Heart left ventricle (tissue), 16 donors: Measurements from ENCODE around the gene ZFAND3. TPM values are rescaled to one million over a fixed set of nuclear protein-coding genes. Genes with fewer than 3 reads are reported as not detected.

ENCODE experiments used
- ATAC-seq, 4 donors: fragments of 200-7000 bp; cut with Tn5 transposase; one replicate each; pipeline ENCODE4 v1.9.1; 2020 to 2022; ENCODE audit warnings: moderate library complexity in 4 of 4, mild to moderate bottlenecking in 3 of 4, moderate number of reproducible peaks in 1 of 4
- DNase-seq, 5 donors: peaks; one replicate each; pipeline ENCODE4 v3.0.0-alpha.2; 2020
- H3K27ac ChIP-seq, 12 donors: fragments of 200-600 bp; sonication (generic) in 4 of 12; one replicate each; pipeline versions ENCODE4 v1.5.0 to v1.8.0; 2016 to 2022; ENCODE audit warnings: mild to moderate bottlenecking in 2 of 12
- H3K27me3 ChIP-seq, 9 donors: fragments of 200-600 bp; sonication (generic) in 2 of 9; one replicate each; pipeline versions ENCODE4 v1.5.1 to v1.8.0; 2016 to 2022; ENCODE audit warnings: mild to moderate bottlenecking in 3 of 9
- H3K36me3 ChIP-seq, 9 donors: fragments of 200-600 bp; sonication (generic) in 2 of 9; one replicate each; pipeline versions ENCODE4 v1.5.0 to v1.8.0; 2018 to 2022; ENCODE audit warnings: mild to moderate bottlenecking in 2 of 9
- H3K4me1 ChIP-seq, 12 donors: fragments of 200-600 bp; sonication (generic) in 4 of 12; one replicate each; pipeline versions ENCODE4 v1.5.0 to v1.8.0; 2016 to 2022; ENCODE audit warnings: mild to moderate bottlenecking in 3 of 12
- H3K4me3 ChIP-seq, 12 donors: fragments of 200-600 bp; sonication (generic) in 4 of 12; one replicate each; pipeline versions ENCODE4 v1.5.0 to v1.8.0; 2017 to 2022; ENCODE audit warnings: mild to moderate bottlenecking in 9 of 12, moderate library complexity in 4 of 12
- H3K9me3 ChIP-seq, 12 donors: fragments of 200-600 bp; sonication (generic) in 4 of 12; one replicate each; pipeline versions ENCODE4 v1.5.0 to v1.8.0; 2016 to 2022; ENCODE audit warnings: mild to moderate bottlenecking in 1 of 12
- CTCF ChIP-seq, 12 donors: fragments of 200-600 bp; sonication (generic) in 4 of 12; IDR thresholded peaks; one replicate each; pipeline versions ENCODE4 v1.5.0 to v1.8.0; 2018 to 2022; ENCODE audit warnings: antibody characterized with exemption in 12 of 12, mild to moderate bottlenecking in 5 of 12
- POLR2A ChIP-seq, 2 donors: fragments of 450-650 bp; IDR thresholded peaks; one replicate each; pipeline ENCODE4 v1.6.1; 2017; ENCODE audit warnings: antibody characterized with exemption in 2 of 2, mild to moderate bottlenecking in 2 of 2, moderate library complexity in 2 of 2
- WGBS, 4 donors: extraction: QIAGEN DNeasy Blood & Tissue Kit in 2 of 4; methylation state at CpG; one replicate each; pipeline versions ENCODE4 v1.1.5 to v1.1.7; 2013 to 2018; 5-methylcytosine and 5-hydroxymethylcytosine counted together
- intact Hi-C, 10 donors: fragments of 100-400 bp; cut with DNase I; formaldehyde crosslinking; loops; one replicate each; pipeline versions ENCODE4 v1.11.1 to v1.14.2; 2022
- polyA plus RNA-seq, 2 donors: library from polyadenylated mRNA; stranded (reverse); fragments of 200-250 nt; gene quantifications; one replicate each; pipeline ENCODE4 v1.2.3, GENCODE V29; 2013
- total RNA-seq, 9 donors: library from RNA; depleted of rRNA in 2 of 9; stranded (reverse); fragments of >200 nt in 2 of 9; fragmentation: NEBNext Ultra II Directional in 3 of 9; extraction: Animal tissue kit (Norgen Biotek cat#: 25700) in 3 of 9; gene quantifications; one replicate each; pipeline versions ENCODE4 v1.1.0 to v1.2.4, GENCODE V29; 2016 to 2023
- donor health status: ischemic (EF 13 %, LVEDD 7.1; RV severe dilation, severe dysfunction).
- donor health status: healthy with polysubstance abuse.
- donor health status: DM: no; HTN: yes; CAD: no.
- donor health status: DM: no; HTN: no; CAD: no.
- donor health status: ischemic (EF 25% LVEDD 6.9; RV normal size, moderate dysfunction).
- donor health status: ischemic (EF 25% LVEDD 5.7; RV mildly dilated, moderate dysfunction).
- donor health status: healthy.
- donor health status: DM: yes; HTN: yes; CAD: no.
- donor health status: ischemic (EF 35%, LVEDD 5.7; RV mildly dilated, moderate dysfunction).
- donor health status: nonischemic (EF 11% LVEDD 7.7; RV severe dilation, severe dysfunction).
- donor health status: DM: yes; HTN: yes; CAD: no.
- donor health status: PGD.
- donor health status: ischemic (EF 29% LVEDD 5.4; RV normal size, mild dysfunction).
- donor health status: nonischemic (EF 23%, LVEDD 6.1; RV moderate dilation, normal function).

Gene ZFAND3
- total and polyA plus RNA-seq, 11 donors: 29.1 to 114 (median 88.2) TPM

- ATAC-seq: no peak
- DNase-seq: no peak
- TF ChIP-seq CTCF (IDR thresholded peaks at IDR 0.05): no peak
- TF ChIP-seq POLR2A (IDR thresholded peaks at IDR 0.05): no peak
- Histone ChIP-seq H3K27ac (no peak overlapping the region), H3K27me3 (no peaks in the 10 kb centered on the region), H3K36me3 (no peaks in the 10 kb centered on the region), H3K4me1 (peaks cover 0 to 22% (median 5%) of the 10 kb centered on the region in 12 donors), H3K4me3 (no peak overlapping the region), H3K9me3 (no peaks in the 10 kb centered on the region)
- WGBS, 4 donors: 50 to 68% (median 65%) methylated on average over 1 of the region's 1 CpG
- intact Hi-C loops: loop anchor here in 1 of 10 donors (10.0 kb wide), 1 partner anchor 177 kb away; no protein-coding TSS in a partner anchor
Measured at GRCh38 chr6:38001386-38001785, 181.9 kb downstream of the ZFAND3 start.

- ATAC-seq: no peak
- no peak for DNase-seq
Measured at GRCh38 chr6:38004908-38005307, 185.4 kb downstream of the ZFAND3 start.

GRCh38 chr6:38011937-38012336, 192.4 kb downstream of the ZFAND3 start:
- Histone ChIP-seq H3K4me3 (no peak overlapping the region), H3K27me3 (no peaks in the 10 kb centered on the region), H3K36me3 (no peaks in the 10 kb centered on the region), H3K27ac (no peak overlapping the region), H3K4me1 (peaks cover 0 to 21% (median 10%) of the 10 kb centered on the region in 12 donors), H3K9me3 (peaks cover 0 to 21% (median 0%) of the 10 kb centered on the region in 12 donors)
- WGBS, 4 donors: 70 to 85% (median 81%) methylated on average over 5 of the region's 5 CpGs
- intact Hi-C loops: loop anchor here (1.0 to 10.0 kb wide), 7 partner anchors 217 to 310 kb away; no protein-coding TSS in a partner anchor
- TF ChIP-seq POLR2A (IDR thresholded peaks at IDR 0.05): no peak
- no peak for TF ChIP-seq CTCF (IDR thresholded peaks at IDR 0.05)
- DNase-seq (no peak), ATAC-seq (no peak)

More at GRCh38 chr6:38004908-38005307, 185.4 kb downstream of the ZFAND3 start:
- TF ChIP-seq POLR2A (IDR thresholded peaks at IDR 0.05) (no peak), CTCF (IDR thresholded peaks at IDR 0.05) (no peak)
- H3K36me3 ChIP-seq: no peaks in the 10 kb centered on the region
- H3K4me1 ChIP-seq: peaks cover 0 to 28% (median 15%) of the 10 kb centered on the region in 12 donors
- peaks cover 0 to under 1% (median 0%) of the 10 kb centered on the region in 12 donors for H3K9me3 ChIP-seq
- H3K27ac ChIP-seq: no peak overlapping the region
- no peaks in the 10 kb centered on the region for H3K27me3 ChIP-seq
- intact Hi-C loops: loop anchor here in 2 of 10 donors (5.0 to 10.0 kb wide), 2 partner anchors 180 to 213 kb away; no protein-coding TSS in a partner anchor
- no peak overlapping the region for H3K4me3 ChIP-seq
- WGBS, 4 donors: 68 to 99% (median 97%) methylated on average over 2 of the region's 2 CpGs

GRCh38 chr6:38012573-38012972, 193.0 kb downstream of the ZFAND3 start:
- DNase-seq (peak in 3 of 5 donors; percentile 11 to 31 (median 21)), ATAC-seq (peak in 3 of 4 donors; percentile 44 to 82 (median 79))
- peak; percentile 45 to 76 (median 66) for TF ChIP-seq CTCF (IDR thresholded peaks at IDR 0.05)
- TF ChIP-seq POLR2A (IDR thresholded peaks at IDR 0.05): no peak
- intact Hi-C loops: loop anchor here (1.0 to 10.0 kb wide), 7 partner anchors 218 to 310 kb away; no protein-coding TSS in a partner anchor
- 58 to 72% (median 67%) methylated on average over 5 of the region's 5 CpGs for WGBS, 4 donors
- Histone ChIP-seq H3K36me3 (no peaks in the 10 kb centered on the region), H3K4me3 (no peak overlapping the region), H3K27me3 (no peaks in the 10 kb centered on the region), H3K4me1 (peaks cover 0 to 25% (median 12%) of the 10 kb centered on the region in 12 donors), H3K9me3 (peaks cover 0 to 21% (median 0%) of the 10 kb centered on the region in 12 donors), H3K27ac (no peak overlapping the region)
